DOHH2 (cell line): ENCODE measurements around the gene RFC3.

ENCODE experiments used
- H3F3A ChIP-seq: fragments of 200-600 bp; sonication (generic), shearing (Covaris generic); 2 replicates; pipeline ENCODE4 v1.6.0; 2016; ENCODE audit warnings: antibody characterized with exemption, mild to moderate bottlenecking; ENCODE audit not compliant: control insufficient read depth, insufficient read depth
- H3K27ac ChIP-seq: fragments of 200-600 bp; sonication (generic); 2 replicates; pipeline ENCODE4 v1.5.1; 2014; ENCODE audit warnings: low read depth, mild to moderate bottlenecking, low read length, moderate library complexity
- H3K27me3 ChIP-seq: fragments of 200-600 bp; sonication (generic); 2 replicates; pipeline ENCODE4 v1.6.1; 2014; ENCODE audit warnings: mild to moderate bottlenecking, low read length, mixed read lengths; ENCODE audit not compliant: control insufficient read depth
- H3K36me3 ChIP-seq: fragments of 200-600 bp; sonication (generic); 2 replicates; pipeline ENCODE4 v1.6.1; 2014; ENCODE audit warnings: mild to moderate bottlenecking, low read length, moderate library complexity, mixed read lengths; ENCODE audit not compliant: control insufficient read depth
- H3K4me1 ChIP-seq: fragments of 200-600 bp; sonication (generic); 2 replicates; pipeline ENCODE4 v1.6.1; 2014; ENCODE audit warnings: mild to moderate bottlenecking, low read length, mixed read lengths; ENCODE audit not compliant: control insufficient read depth
- H3K4me2 ChIP-seq: fragments of 200-600 bp; sonication (generic); 2 replicates; pipeline ENCODE4 v1.6.0; 2014; ENCODE audit warnings: mild to moderate bottlenecking, low read length, moderate library complexity
- H3K4me3 ChIP-seq: fragments of 200-600 bp; sonication (generic); 2 replicates; pipeline ENCODE4 v1.5.1; 2014; ENCODE audit warnings: mild to moderate bottlenecking, low read length, mixed read lengths
- H3K79me2 ChIP-seq: fragments of 200-600 bp; sonication (generic); 2 replicates; pipeline ENCODE4 v1.6.1; 2014; ENCODE audit warnings: mild to moderate bottlenecking, low read length, mixed read lengths; ENCODE audit not compliant: control insufficient read depth
- H3K9me2 ChIP-seq: fragments of 200-600 bp; sonication (generic); replicated peaks from 2 replicates; pipeline ENCODE4 v1.6.1; 2014; ENCODE audit warnings: mild to moderate bottlenecking, low read length, mixed read lengths; ENCODE audit not compliant: control insufficient read depth
- H3K9me3 ChIP-seq: fragments of 200-600 bp; sonication (generic); 2 replicates; pipeline ENCODE4 v1.6.1; 2014; ENCODE audit warnings: antibody characterized with exemption, low read length, mixed read lengths; ENCODE audit not compliant: control insufficient read depth, insufficient read depth
- H4K20me1 ChIP-seq: fragments of 200-600 bp; sonication (generic); 2 replicates; pipeline ENCODE4 v1.6.0; 2014; ENCODE audit warnings: low read depth, mild to moderate bottlenecking, antibody characterized with exemption, low read length, moderate library complexity; ENCODE audit not compliant: control insufficient read depth, insufficient read depth
- EZH2phosphoT487 ChIP-seq: fragments of 200-600 bp; sonication (generic); IDR thresholded peaks from 2 replicates; pipeline ENCODE4 v1.6.1; 2017; ENCODE audit warnings: borderline replicate concordance, mild to moderate bottlenecking, antibody characterized with exemption, low read length, moderate library complexity, mixed read lengths
- TF ChIP-seq, protein P1 (sequence below): fragments of 200-600 bp; sonication (generic); IDR thresholded peaks from one replicate; pipeline ENCODE4 v1.5.1; 2014; ENCODE audit warnings: antibody characterized with exemption, mild to moderate bottlenecking, low read depth, low read length; ENCODE audit not compliant: poor library complexity, severe bottlenecking

Gene RFC3

GRCh38 chr13:33845572-33846302, 27.8 kb downstream of the RFC3 start:
- Histone ChIP-seq H4K20me1 (no peaks in the 10 kb centered on the region), H3K4me3 (no peak overlapping the region), H3K4me2 (no peak overlapping the region), H3K9me2 (no peaks in the 10 kb centered on the region), H3F3A (no peaks in the 10 kb centered on the region), H3K27ac (no peak overlapping the region), H3K36me3 (peaks cover 71% of the 10 kb centered on the region), H3K9me3 (no peaks in the 10 kb centered on the region), H3K4me1 (no peaks in the 10 kb centered on the region), H3K79me2 (no peaks in the 10 kb centered on the region), H3K27me3 (no peaks in the 10 kb centered on the region)
- no peak for TF ChIP-seq EZH2phosphoT487
- TF ChIP-seq, protein P1, sequence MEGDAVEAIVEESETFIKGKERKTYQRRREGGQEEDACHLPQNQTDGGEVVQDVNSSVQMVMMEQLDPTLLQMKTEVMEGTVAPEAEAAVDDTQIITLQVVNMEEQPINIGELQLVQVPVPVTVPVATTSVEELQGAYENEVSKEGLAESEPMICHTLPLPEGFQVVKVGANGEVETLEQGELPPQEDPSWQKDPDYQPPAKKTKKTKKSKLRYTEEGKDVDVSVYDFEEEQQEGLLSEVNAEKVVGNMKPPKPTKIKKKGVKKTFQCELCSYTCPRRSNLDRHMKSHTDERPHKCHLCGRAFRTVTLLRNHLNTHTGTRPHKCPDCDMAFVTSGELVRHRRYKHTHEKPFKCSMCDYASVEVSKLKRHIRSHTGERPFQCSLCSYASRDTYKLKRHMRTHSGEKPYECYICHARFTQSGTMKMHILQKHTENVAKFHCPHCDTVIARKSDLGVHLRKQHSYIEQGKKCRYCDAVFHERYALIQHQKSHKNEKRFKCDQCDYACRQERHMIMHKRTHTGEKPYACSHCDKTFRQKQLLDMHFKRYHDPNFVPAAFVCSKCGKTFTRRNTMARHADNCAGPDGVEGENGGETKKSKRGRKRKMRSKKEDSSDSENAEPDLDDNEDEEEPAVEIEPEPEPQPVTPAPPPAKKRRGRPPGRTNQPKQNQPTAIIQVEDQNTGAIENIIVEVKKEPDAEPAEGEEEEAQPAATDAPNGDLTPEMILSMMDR = no peak

DNA sequence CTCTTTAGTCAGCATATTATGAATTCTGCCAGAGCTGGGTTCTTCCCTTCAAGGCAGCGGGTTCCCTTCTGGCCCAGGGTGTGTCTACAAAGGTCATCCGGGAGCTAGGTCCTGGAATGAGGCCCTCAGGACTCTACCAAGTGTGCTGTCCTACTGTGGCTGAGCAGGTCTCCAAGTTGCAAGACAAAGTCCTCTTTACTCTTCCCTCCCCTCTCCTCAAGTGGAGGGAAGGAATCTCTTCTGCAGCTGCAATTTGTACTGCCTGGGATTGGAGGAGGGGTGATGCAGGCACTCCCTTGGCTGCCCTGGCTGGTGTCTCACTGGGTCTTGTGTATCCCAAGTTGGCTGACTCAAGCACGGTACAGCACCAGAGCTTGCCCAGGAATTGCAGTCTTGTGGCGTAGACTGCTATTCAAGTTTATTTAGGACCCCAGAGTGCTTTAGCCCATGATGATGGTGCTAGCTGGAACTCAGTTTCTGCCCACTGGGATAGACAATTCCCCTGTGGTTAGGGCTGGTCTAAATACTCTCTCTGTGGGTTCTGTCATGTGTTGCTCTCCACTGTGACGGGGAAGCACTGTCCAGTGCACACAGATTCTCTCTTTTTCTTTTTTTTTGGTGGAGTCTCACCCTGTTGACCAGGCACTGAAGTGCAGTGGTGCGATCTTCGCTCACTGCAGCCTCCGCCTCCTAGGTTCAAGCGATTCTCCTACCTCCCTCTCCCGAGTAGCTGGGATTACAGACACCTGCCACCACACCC, 28.5 kb downstream of the RFC3 start:
- Histone ChIP-seq H3K79me2 (no peaks in the 10 kb centered on the region), H3K36me3 (peaks cover 69% of the 10 kb centered on the region), H3K9me2 (no peaks in the 10 kb centered on the region), H3K27ac (no peak overlapping the region), H3K27me3 (no peaks in the 10 kb centered on the region), H4K20me1 (no peaks in the 10 kb centered on the region), H3K4me1 (no peaks in the 10 kb centered on the region), H3K4me2 (no peak overlapping the region), H3K4me3 (no peak overlapping the region), H3K9me3 (no peaks in the 10 kb centered on the region), H3F3A (no peaks in the 10 kb centered on the region)
- TF ChIP-seq, protein P1 = no peak
- no peak for TF ChIP-seq EZH2phosphoT487

GRCh38 chr13:33849211-33849610, 31.3 kb downstream of the RFC3 start:
- Histone ChIP-seq H3K9me3 (no peaks in the 10 kb centered on the region), H3K79me2 (no peaks in the 10 kb centered on the region), H3K4me3 (no peak overlapping the region), H3K27me3 (no peaks in the 10 kb centered on the region), H3K27ac (no peak overlapping the region), H3K9me2 (no peaks in the 10 kb centered on the region), H4K20me1 (no peaks in the 10 kb centered on the region), H3K36me3 (peaks cover 51% of the 10 kb centered on the region), H3K4me2 (no peak overlapping the region), H3F3A (no peaks in the 10 kb centered on the region), H3K4me1 (peaks cover under 1% of the 10 kb centered on the region)
- TF ChIP-seq, protein P1 = no peak
- no peak for TF ChIP-seq EZH2phosphoT487
